Astrocyte (in vitro differentiated cells and primary cell): ENCODE measurements around the gene VCPKMT.

Experiments used
- CTCF ChIP-seq: IDR thresholded peaks from 2 replicates; pipeline ENCODE4 v1.5.1; 2011; ENCODE audit warnings: low read depth, mild to moderate bottlenecking, inconsistent platforms, low read length, moderate library complexity; ENCODE audit not compliant: insufficient read depth
- EZH2 ChIP-seq: IDR thresholded peaks from 2 replicates; pipeline ENCODE4 v1.6.1; 2012; ENCODE audit warnings: mild to moderate bottlenecking, low read length, inconsistent platforms; ENCODE audit not compliant: insufficient read depth

GRCh38 chr14:50116181-50116956, at the start of gene VCPKMT:
- no peak for TF ChIP-seq CTCF
- TF ChIP-seq EZH2 = no peak
